HCT116 (cell line): ENCODE results near the gene PCIF1.

Experiments
- CTCF ChIP-seq, 3 experiments: fragments of 200-600 bp in 1 of 3; sonication (generic) in 1 of 3; IDR thresholded peaks in 2 of 3; conservative IDR thresholded peaks in 1 of 3; 2 replicates each; pipeline ENCODE4 v1.5.1; 2012 to 2017; ENCODE audit warnings: low read depth in 2 of 3, low read length in 2 of 3, antibody characterized with exemption in 1 of 3, borderline replicate concordance in 1 of 3, control low read depth in 1 of 3, mild to moderate bottlenecking in 1 of 3, mixed read lengths in 1 of 3, mixed run types in 1 of 3, moderate library complexity in 1 of 3; ENCODE audit not compliant: insufficient read depth in 1 of 3
- EGR1 ChIP-seq: IDR thresholded peaks from 2 replicates; pipeline ENCODE4 v1.6.1; 2012; ENCODE audit warnings: low read depth
- EZH2 ChIP-seq: fragments of 200-600 bp; sonication (generic); IDR thresholded peaks from 2 replicates; pipeline ENCODE4 v1.6.1; 2017; ENCODE audit warnings: antibody characterized with exemption, mixed run types
- MAX ChIP-seq: IDR thresholded peaks from 2 replicates; pipeline ENCODE4 v1.6.1; 2012
- POLR2A ChIP-seq: IDR thresholded peaks from 2 replicates; pipeline ENCODE4 v1.7.0; 2011; ENCODE audit warnings: borderline replicate concordance; ENCODE audit not compliant: insufficient read depth, insufficient read length; ENCODE audit errors: extremely low read depth
- POLR2AphosphoS5 ChIP-seq: IDR thresholded peaks from 2 replicates; pipeline ENCODE4 v1.6.1; 2011; ENCODE audit warnings: mild to moderate bottlenecking, low read depth, low read length, moderate library complexity
- SP1 ChIP-seq: IDR thresholded peaks from 2 replicates; pipeline ENCODE4 v1.6.1; 2012; ENCODE audit warnings: low read depth
- ZFX ChIP-seq: fragments of 450-650 bp; IDR thresholded peaks from 2 replicates; pipeline ENCODE4 v1.6.1; 2017

DNA sequence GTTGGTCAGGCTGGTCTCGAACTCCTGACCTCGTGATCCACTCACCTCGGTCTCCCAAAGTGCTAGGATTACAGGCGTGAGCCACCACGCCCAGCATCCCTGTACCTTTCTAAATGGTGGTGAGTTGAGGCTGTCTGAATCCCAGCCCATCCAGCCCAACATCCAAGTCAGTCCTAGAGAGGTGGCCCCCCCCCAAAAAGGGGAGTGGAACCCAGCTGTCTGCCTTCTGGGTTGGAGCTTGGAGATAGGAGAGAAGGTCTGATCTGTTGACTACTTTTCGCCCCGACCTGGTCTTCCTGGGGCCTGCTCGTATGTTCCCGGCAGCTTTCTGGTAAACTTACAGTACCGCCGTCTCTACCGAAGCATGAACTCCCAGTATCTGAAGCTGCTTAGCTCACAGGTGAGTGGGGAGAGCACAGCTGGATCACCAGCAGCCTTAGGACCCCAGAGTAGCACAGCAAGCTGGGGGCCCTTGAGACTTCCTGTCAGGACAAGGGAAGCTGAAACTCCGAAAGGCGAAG, 37.8 kb upstream of the PCIF1 start:
- TF ChIP-seq CTCF (IDR thresholded peaks at IDR 0.05 in 2 of 3, conservative IDR thresholded peaks at IDR 0.05 in 1 of 3; ENCODE audit: borderline replicate concordance in 1 of 3, insufficient read depth in 1 of 3, low read depth in 2 of 3, low read length in 2 of 3) (no peak), EZH2 (no peak), MAX (no peak), ZFX (no peak), POLR2AphosphoS5 (no peak), POLR2A (no peak), SP1 (no peak), EGR1 (no peak)
